Mesenteric fat pad (tissue), 1 donor: ENCODE data around the gene CTU1. TPM values are rescaled to one million over a fixed set of nuclear protein-coding genes. Genes with fewer than 3 reads are reported as not detected.

ENCODE experiments used
- DNase-seq: peaks from one replicate; pipeline ENCODE4 v3.0.0-alpha.2; 2020; ENCODE audit warnings: low spot score
- total RNA-seq: library from RNA; stranded (reverse); fragmentation: NEBNext Ultra II Directional; extraction: Animal tissue kit (Norgen Biotek cat#: 25700); gene quantifications from one replicate; pipeline ENCODE4 v1.2.1, GENCODE V29; 2021
- donor health status: DM: yes; HTN: yes; CAD: no.

Gene CTU1
- total RNA-seq, 1 donor from 2014 or later = 10.0 TPM

- no peak for DNase-seq
Measured at GRCh38 chr19:51107406-51108065, 673 bp downstream of the CTU1 start.

GRCh38 chr19:51103926-51104341 lies 4.3 kb downstream of the CTU1 start:
- no peak for DNase-seq

- DNase-seq = no peak
Measured at GRCh38 chr19:51102991-51103390, 5.2 kb downstream of the CTU1 start.

GRCh38 chr19:51101171-51101865 lies 6.9 kb downstream of the CTU1 start:
- DNase-seq = no peak

GRCh38 chr19:51100601-51101000 lies 7.6 kb downstream of the CTU1 start:
- DNase-seq = no peak

GRCh38 chr19:51099047-51099382 lies 9.2 kb downstream of the CTU1 start:
- DNase-seq = no peak

GRCh38 chr19:51098365-51099046 lies 9.7 kb downstream of the CTU1 start:
- no peak for DNase-seq

GRCh38 chr19:51097796-51098195 lies 10.4 kb downstream of the CTU1 start:
- no peak for DNase-seq

- no peak for DNase-seq
Measured at GRCh38 chr19:51097166-51097738, 11.0 kb downstream of the CTU1 start.

- DNase-seq = no peak
Measured at GRCh38 chr19:51096473-51097165, 11.6 kb downstream of the CTU1 start.

GRCh38 chr19:51094696-51095279 lies 13.4 kb downstream of the CTU1 start:
- no peak for DNase-seq

GRCh38 chr19:51093510-51094345 lies 14.5 kb downstream of the CTU1 start:
- no peak for DNase-seq

GRCh38 chr19:51093101-51093500 lies 15.1 kb downstream of the CTU1 start:
- no peak for DNase-seq

- DNase-seq = no peak
Measured at GRCh38 chr19:51091895-51092873, 16.0 kb downstream of the CTU1 start.

GRCh38 chr19:51091126-51091525 lies 17.1 kb downstream of the CTU1 start:
- DNase-seq = no peak

GRCh38 chr19:51090471-51090870 lies 17.7 kb downstream of the CTU1 start:
- no peak for DNase-seq

GRCh38 chr19:51089786-51090185 lies 18.4 kb downstream of the CTU1 start:
- DNase-seq = no peak

- DNase-seq = no peak
Measured at GRCh38 chr19:51086153-51086850, 21.9 kb downstream of the CTU1 start.
